ENCODE results near the gene STAB1. TPM values are rescaled to one million over a fixed set of nuclear protein-coding genes. Genes with fewer than 3 reads are reported as not detected.

STAB1 gene
- total and polyA plus RNA-seq, 5 experiments from 2014 or later, result 6.1 to 9.8 TPM; not detected in 3

GRCh38 chr3:52480768-52481715 lies 14.1 kb upstream of the STAB1 start:
- no peak overlapping the region for H3K4me3 Mint-ChIP-seq
- POLR2A ChIA-PET, result no interaction called here
- ATAC-seq (peak in 1 of 2 donors; percentile 13), DNase-seq (no peak)
- H3K4me1 Mint-ChIP-seq, result no peaks in the 10 kb centered on the region
- H3K27me3 Mint-ChIP-seq, result no peaks in the 10 kb centered on the region
- peaks cover 0 to 62% (median 11%) of the 10 kb centered on the region in 3 donors for H3K36me3 Mint-ChIP-seq
- H3K9me3 Mint-ChIP-seq, result no peaks in the 10 kb centered on the region
- H3K27ac Mint-ChIP-seq, result peak overlapping the region in 2 of 10 donors; percentile 41 to 84

GRCh38 chr3:52481819-52482521 lies 13.2 kb upstream of the STAB1 start:
- POLR2A ChIA-PET, result no interaction called here
- no peak overlapping the region for H3K4me3 Mint-ChIP-seq
- ATAC-seq, result no peak
- H3K27ac Mint-ChIP-seq, result peak overlapping the region in 1 of 10 donors; percentile 84
- DNase-seq, result peak in 2 of 10 donors; percentile 16 to 26
- no peaks in the 10 kb centered on the region for H3K9me3 Mint-ChIP-seq
- H3K36me3 Mint-ChIP-seq, result peaks cover 0 to 64% (median 11%) of the 10 kb centered on the region in 3 donors
- no peaks in the 10 kb centered on the region for H3K4me1 Mint-ChIP-seq
- no peaks in the 10 kb centered on the region for H3K27me3 Mint-ChIP-seq

- peaks cover 0 to 63% (median 13%) of the 10 kb centered on the region in 3 donors for H3K36me3 Mint-ChIP-seq
- ATAC-seq, result no peak
Measured at GRCh38 chr3:52483081-52483480, 12.1 kb upstream of the STAB1 start.

GRCh38 chr3:52483577-52484381 lies 11.4 kb upstream of the STAB1 start:
- peaks cover 0 to 61% (median 13%) of the 10 kb centered on the region in 3 donors for H3K36me3 Mint-ChIP-seq
- no peaks in the 10 kb centered on the region for H3K27me3 Mint-ChIP-seq
- peaks cover 0 to 2% (median 0%) of the 10 kb centered on the region in 4 donors for H3K4me1 Mint-ChIP-seq
- no peak for ATAC-seq
- peak overlapping the region in 2 of 10 donors; percentile 21 to 74 for H3K27ac Mint-ChIP-seq
- H3K4me3 Mint-ChIP-seq, result no peak overlapping the region
- no peaks in the 10 kb centered on the region for H3K9me3 Mint-ChIP-seq
- POLR2A ChIA-PET, result no interaction called here
- no peak for DNase-seq

More at GRCh38 chr3:52483081-52483480, 12.1 kb upstream of the STAB1 start:
- Mint-ChIP-seq H3K4me1 (peaks cover 0 to 2% (median 0%) of the 10 kb centered on the region in 4 donors), H3K4me3 (no peak overlapping the region), H3K27ac (peak overlapping the region in 1 of 10 donors; percentile 74), H3K9me3 (no peaks in the 10 kb centered on the region), H3K27me3 (no peaks in the 10 kb centered on the region)
- POLR2A ChIA-PET, result no interaction called here
- no peak for DNase-seq

- Mint-ChIP-seq H3K4me3 (no peak overlapping the region), H3K27ac (peak overlapping the region in 1 of 10 donors; percentile 55)
Measured at GRCh38 chr3:52484680-52485461, 10.3 kb upstream of the STAB1 start.

GRCh38 chr3:52487050-52487787 lies 7.9 kb upstream of the STAB1 start:
- ATAC-seq (no peak), DNase-seq (no peak)
- Mint-ChIP-seq H3K36me3 (peaks cover 0 to 57% (median 13%) of the 10 kb centered on the region in 3 donors), H3K27me3 (no peaks in the 10 kb centered on the region), H3K4me1 (peaks cover 0 to 2% (median 0%) of the 10 kb centered on the region in 4 donors), H3K9me3 (no peaks in the 10 kb centered on the region), H3K27ac (peak overlapping the region in 1 of 10 donors; percentile 38), H3K4me3 (no peak overlapping the region)
- POLR2A ChIA-PET, result no interaction called here

More at GRCh38 chr3:52484680-52485461, 10.3 kb upstream of the STAB1 start:
- peaks cover 0 to 2% (median 0%) of the 10 kb centered on the region in 4 donors for H3K4me1 Mint-ChIP-seq
- POLR2A ChIA-PET, result no interaction called here
- DNase-seq (no peak), ATAC-seq (no peak)
- no peaks in the 10 kb centered on the region for H3K9me3 Mint-ChIP-seq
- peaks cover 0 to 58% (median 11%) of the 10 kb centered on the region in 3 donors for H3K36me3 Mint-ChIP-seq
- H3K27me3 Mint-ChIP-seq, result no peaks in the 10 kb centered on the region

- no peak overlapping the region for H3K4me3 Mint-ChIP-seq
- H3K36me3 Mint-ChIP-seq, result peaks cover 0 to 60% (median 10%) of the 10 kb centered on the region in 3 donors
- H3K9me3 Mint-ChIP-seq, result no peaks in the 10 kb centered on the region
- H3K27ac Mint-ChIP-seq, result peak overlapping the region in 1 of 10 donors; percentile 38
- peaks cover 0 to 2% (median 0%) of the 10 kb centered on the region in 4 donors for H3K4me1 Mint-ChIP-seq
- POLR2A ChIA-PET, result no interaction called here
- ATAC-seq (no peak), DNase-seq (no peak)
- H3K27me3 Mint-ChIP-seq, result no peaks in the 10 kb centered on the region
Measured at GRCh38 chr3:52487788-52488691, 7.1 kb upstream of the STAB1 start.

- ATAC-seq (no peak), DNase-seq (no peak)
- no peak overlapping the region for H3K27ac Mint-ChIP-seq
- H3K4me1 Mint-ChIP-seq, result peaks cover 0 to 2% (median 0%) of the 10 kb centered on the region in 4 donors
- peaks cover 0 to 60% (median 10%) of the 10 kb centered on the region in 3 donors for H3K36me3 Mint-ChIP-seq
- no peak overlapping the region for H3K4me3 Mint-ChIP-seq
- H3K27me3 Mint-ChIP-seq, result no peaks in the 10 kb centered on the region
- no peaks in the 10 kb centered on the region for H3K9me3 Mint-ChIP-seq
- POLR2A ChIA-PET, result no interaction called here
Measured at GRCh38 chr3:52488746-52489145, 6.4 kb upstream of the STAB1 start.

GRCh38 chr3:52489453-52489852 lies 5.7 kb upstream of the STAB1 start:
- no peak overlapping the region for H3K27ac Mint-ChIP-seq
- peaks cover 3 to 5% (median 4%) of the 10 kb centered on the region in 4 donors for H3K4me1 Mint-ChIP-seq
- DNase-seq (no peak), ATAC-seq (no peak)
- no peaks in the 10 kb centered on the region for H3K9me3 Mint-ChIP-seq
- POLR2A ChIA-PET, result no interaction called here
- H3K36me3 Mint-ChIP-seq, result peaks cover 0 to 55% (median 10%) of the 10 kb centered on the region in 3 donors
- no peak overlapping the region for H3K4me3 Mint-ChIP-seq
- H3K27me3 Mint-ChIP-seq, result no peaks in the 10 kb centered on the region

- peaks cover 4 to 8% (median 6%) of the 10 kb centered on the region in 4 donors for H3K4me1 Mint-ChIP-seq
- H3K9me3 Mint-ChIP-seq, result no peaks in the 10 kb centered on the region
- DNase-seq (no peak), ATAC-seq (no peak)
- no peaks in the 10 kb centered on the region for H3K27me3 Mint-ChIP-seq
- peaks cover 0 to 51% (median 10%) of the 10 kb centered on the region in 3 donors for H3K36me3 Mint-ChIP-seq
- H3K27ac Mint-ChIP-seq, result peak overlapping the region in 1 of 10 donors; percentile 82
- POLR2A ChIA-PET, result no interaction called here
- no peak overlapping the region for H3K4me3 Mint-ChIP-seq
Measured at GRCh38 chr3:52490035-52490938, 4.9 kb upstream of the STAB1 start.
